Caco-2 (cell line): ENCODE data around the gene CCR2. TPM values are rescaled to one million over a fixed set of nuclear protein-coding genes. Genes with fewer than 3 reads are reported as not detected.

Source experiments
- BruUV-seq: library from RNA; stranded (reverse); fragments of 400-500 nt; replicated peaks from 2 replicates; lab custom pipeline; 2021; lab: Mats Ljungman, UMichigan
- CTCF ChIA-PET: fragments of 300-600 bp; sonication (Branson Sonifier 250); formaldehyde crosslinking; loops from one replicate; lab custom pipeline; 2022; ENCODE audit warnings: antibody characterized with exemption; lab: Charles Lee
- POLR2A ChIA-PET: fragments of 300-600 bp; sonication (Branson Sonifier 250); formaldehyde crosslinking; loops from one replicate; lab custom pipeline; 2022; ENCODE audit warnings: antibody characterized with exemption; lab: Charles Lee
- DNase-seq, 2 experiments: peaks; one replicate each; pipeline versions ENCODE4 v3.0.0 to v3.0.0-alpha.2; 2020 to 2022
- H3K27me3 ChIP-seq: replicated peaks from 2 replicates; pipeline ENCODE4 v1.6.0; 2011; ENCODE audit warnings: low read length; ENCODE audit not compliant: control insufficient read depth, insufficient read depth
- H3K36me3 ChIP-seq: 2 replicates; pipeline ENCODE4 v1.5.1; 2011; ENCODE audit warnings: low read length; ENCODE audit not compliant: control insufficient read depth, insufficient read depth
- H3K4me1 ChIP-seq: fragments of 250-450 bp; sonication (Bioruptor Pico); 2 replicates; pipeline ENCODE4 v1.5.1; 2020; ENCODE audit warnings: mild to moderate bottlenecking
- H3K4me3 ChIP-seq: 2 replicates; pipeline ENCODE4 v1.5.1; 2011; ENCODE audit warnings: low read depth, mild to moderate bottlenecking, control low read depth, low read length
- H3K9me3 ChIP-seq: fragments of 250-450 bp; sonication (Bioruptor Pico); 2 replicates; pipeline ENCODE4 v1.5.1; 2020; ENCODE audit warnings: mild to moderate bottlenecking, moderate library complexity
- H3K27ac Mint-ChIP-seq: one replicate; pipeline ENCODE4 v1.8.0; 2022; ENCODE audit warnings: mixed read lengths; ENCODE audit not compliant: unreplicated experiment
- H3K27me3 Mint-ChIP-seq: one replicate; pipeline ENCODE4 v1.8.0; 2022; ENCODE audit warnings: mixed read lengths; ENCODE audit not compliant: insufficient read depth, unreplicated experiment
- H3K36me3 Mint-ChIP-seq: one replicate; pipeline ENCODE4 v1.8.0; 2022; ENCODE audit warnings: mild to moderate bottlenecking, mixed read lengths; ENCODE audit not compliant: insufficient read depth, unreplicated experiment
- H3K4me1 Mint-ChIP-seq: one replicate; pipeline ENCODE4 v1.8.0; 2022; ENCODE audit warnings: low read depth, mixed read lengths; ENCODE audit not compliant: unreplicated experiment
- H3K4me3 Mint-ChIP-seq: one replicate; pipeline ENCODE4 v1.8.0; 2022; ENCODE audit warnings: mild to moderate bottlenecking, moderate library complexity, mixed read lengths; ENCODE audit not compliant: unreplicated experiment
- H3K9me3 Mint-ChIP-seq: one replicate; pipeline ENCODE4 v1.8.0; 2022; ENCODE audit warnings: mixed read lengths; ENCODE audit not compliant: unreplicated experiment
- intact Hi-C: fragments of 100-400 bp; cut with micrococcal nuclease; formaldehyde crosslinking; loops from one replicate; pipeline ENCODE4 v1.10.0; 2022; ENCODE audit not compliant: unreplicated experiment
- total RNA-seq: library from RNA; stranded (reverse); gene quantifications from 2 replicates; pipeline ENCODE4 v1.2.3, GENCODE V29; 2022
- TF ChIP-seq, protein P1 (sequence below), 2 experiments: fragments of 200-600 bp in 1 of 2; IDR thresholded peaks; 1 replicate in 1 of 2; 2 replicates in 1 of 2; pipeline versions ENCODE4 v1.5.1 to v1.8.0; 2011 to 2022; ENCODE audit warnings: antibody characterized with exemption in 1 of 2, control low read depth in 1 of 2, inconsistent platforms in 1 of 2, low read depth in 1 of 2, low read length in 1 of 2, mild to moderate bottlenecking in 1 of 2, moderate library complexity in 1 of 2; ENCODE audit not compliant: insufficient read depth in 1 of 2, severe bottlenecking in 1 of 2, unreplicated experiment in 1 of 2

CCR2 gene
- total RNA-seq, 1 experiment from 2014 or later: not detected

- CTCF ChIA-PET: interaction anchor here (0.6 to 3.0 kb wide), 6 partner anchors 75 to 434 kb away, joined by 3 to 11 read pairs (median 4); no protein-coding TSS in a partner anchor
- no peaks in the 10 kb centered on the region for H3K27me3 ChIP-seq
- DNase-seq: peak in 1 of 2 experiments; percentile 33
- no peak overlapping the region for H3K4me3 ChIP-seq
- no peaks in the 10 kb centered on the region for H3K9me3 ChIP-seq
- peaks cover 6% of the 10 kb centered on the region for H3K27me3 Mint-ChIP-seq
- no peaks in the 10 kb centered on the region for H3K9me3 Mint-ChIP-seq
- TF ChIP-seq, protein P1, sequence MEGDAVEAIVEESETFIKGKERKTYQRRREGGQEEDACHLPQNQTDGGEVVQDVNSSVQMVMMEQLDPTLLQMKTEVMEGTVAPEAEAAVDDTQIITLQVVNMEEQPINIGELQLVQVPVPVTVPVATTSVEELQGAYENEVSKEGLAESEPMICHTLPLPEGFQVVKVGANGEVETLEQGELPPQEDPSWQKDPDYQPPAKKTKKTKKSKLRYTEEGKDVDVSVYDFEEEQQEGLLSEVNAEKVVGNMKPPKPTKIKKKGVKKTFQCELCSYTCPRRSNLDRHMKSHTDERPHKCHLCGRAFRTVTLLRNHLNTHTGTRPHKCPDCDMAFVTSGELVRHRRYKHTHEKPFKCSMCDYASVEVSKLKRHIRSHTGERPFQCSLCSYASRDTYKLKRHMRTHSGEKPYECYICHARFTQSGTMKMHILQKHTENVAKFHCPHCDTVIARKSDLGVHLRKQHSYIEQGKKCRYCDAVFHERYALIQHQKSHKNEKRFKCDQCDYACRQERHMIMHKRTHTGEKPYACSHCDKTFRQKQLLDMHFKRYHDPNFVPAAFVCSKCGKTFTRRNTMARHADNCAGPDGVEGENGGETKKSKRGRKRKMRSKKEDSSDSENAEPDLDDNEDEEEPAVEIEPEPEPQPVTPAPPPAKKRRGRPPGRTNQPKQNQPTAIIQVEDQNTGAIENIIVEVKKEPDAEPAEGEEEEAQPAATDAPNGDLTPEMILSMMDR (IDR thresholded peaks at IDR 0.05; ENCODE audit: insufficient read depth in 1 of 2, low read depth in 1 of 2, low read length in 1 of 2, severe bottlenecking in 1 of 2, unreplicated experiment in 1 of 2): peak; percentile 42 to 77
- no TSS peak for BruUV-seq
- peaks cover 14% of the 10 kb centered on the region for H3K4me1 Mint-ChIP-seq
- POLR2A ChIA-PET: no interaction called here
- H3K27ac Mint-ChIP-seq: no peak overlapping the region
- peaks cover 14% of the 10 kb centered on the region; the same call in 1 of the 2 replicates for H3K4me1 ChIP-seq
- intact Hi-C loops: loop anchor here (1.0 to 2.0 kb wide), 4 partner anchors 79 to 284 kb away; no protein-coding TSS in a partner anchor
- no peak overlapping the region for H3K4me3 Mint-ChIP-seq
- no peaks in the 10 kb centered on the region for H3K36me3 ChIP-seq
- no peaks in the 10 kb centered on the region for H3K36me3 Mint-ChIP-seq
Observed at GRCh38 chr3:46372492-46373359, 18.8 kb downstream of the CCR2 start.

DNA sequence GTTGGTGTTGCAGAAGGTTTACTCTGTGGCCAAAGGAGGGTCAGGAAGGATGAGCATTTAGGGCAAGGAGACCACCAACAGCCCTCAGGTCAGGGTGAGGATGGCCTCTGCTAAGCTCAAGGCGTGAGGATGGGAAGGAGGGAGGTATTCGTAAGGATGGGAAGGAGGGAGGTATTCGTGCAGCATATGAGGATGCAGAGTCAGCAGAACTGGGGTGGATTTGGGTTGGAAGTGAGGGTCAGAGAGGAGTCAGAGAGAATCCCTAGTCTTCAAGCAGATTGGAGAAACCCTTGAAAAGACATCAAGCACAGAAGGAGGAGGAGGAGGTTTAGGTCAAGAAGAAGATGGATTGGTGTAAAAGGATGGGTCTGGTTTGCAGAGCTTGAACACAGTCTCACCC, 20.8 kb downstream of the CCR2 start:
- TF ChIP-seq, protein P1 (IDR thresholded peaks at IDR 0.05; ENCODE audit: insufficient read depth in 1 of 2, low read depth in 1 of 2, low read length in 1 of 2, severe bottlenecking in 1 of 2, unreplicated experiment in 1 of 2): no peak
- DNase-seq: no peak
- no TSS peak for BruUV-seq
- POLR2A ChIA-PET: no interaction called here
- Mint-ChIP-seq H3K4me3 (no peak overlapping the region), H3K27ac (no peak overlapping the region), H3K4me1 (peaks cover 14% of the 10 kb centered on the region), H3K9me3 (no peaks in the 10 kb centered on the region), H3K27me3 (peaks cover 6% of the 10 kb centered on the region), H3K36me3 (no peaks in the 10 kb centered on the region)
- H3K9me3 ChIP-seq: no peaks in the 10 kb centered on the region
- intact Hi-C loops: loop anchor here (5.0 kb wide), 1 partner anchor 97 kb away; no protein-coding TSS in a partner anchor
- H3K36me3 ChIP-seq: no peaks in the 10 kb centered on the region
- no peaks in the 10 kb centered on the region for H3K27me3 ChIP-seq
- H3K4me1 ChIP-seq: peaks cover 14% of the 10 kb centered on the region; the same call in 1 of the 2 replicates
- CTCF ChIA-PET: interaction anchor here (0.9 kb wide), 1 partner anchor 135 kb away, joined by 3 read pairs; no protein-coding TSS in a partner anchor
- no peak overlapping the region for H3K4me3 ChIP-seq

GRCh38 chr3:46375218-46375617, 21.3 kb downstream of the CCR2 start:
- Histone ChIP-seq H3K9me3 (no peaks in the 10 kb centered on the region), H3K36me3 (no peaks in the 10 kb centered on the region), H3K4me3 (no peak overlapping the region), H3K4me1 (peaks cover 14% of the 10 kb centered on the region; the same call in 1 of the 2 replicates), H3K27me3 (no peaks in the 10 kb centered on the region)
- no peak overlapping the region for H3K4me3 Mint-ChIP-seq
- H3K4me1 Mint-ChIP-seq: peaks cover 14% of the 10 kb centered on the region
- H3K36me3 Mint-ChIP-seq: no peaks in the 10 kb centered on the region
- BruUV-seq: no TSS peak
- H3K27ac Mint-ChIP-seq: no peak overlapping the region
- ChIA-PET CTCF (no interaction called here), POLR2A (no interaction called here)
- peaks cover 6% of the 10 kb centered on the region for H3K27me3 Mint-ChIP-seq
- DNase-seq: no peak
- H3K9me3 Mint-ChIP-seq: no peaks in the 10 kb centered on the region
- TF ChIP-seq, protein P1 (IDR thresholded peaks at IDR 0.05; ENCODE audit: insufficient read depth in 1 of 2, low read depth in 1 of 2, low read length in 1 of 2, severe bottlenecking in 1 of 2, unreplicated experiment in 1 of 2): no peak
- intact Hi-C loops: loop anchor here (5.0 kb wide), 1 partner anchor 98 kb away; no protein-coding TSS in a partner anchor
